Esophagus muscularis mucosa (tissue), 4 donors: ENCODE measurements around the gene DHRS12. TPM values are rescaled to one million over a fixed set of nuclear protein-coding genes. Genes with fewer than 3 reads are reported as not detected.

Experiments used
- DNase-seq: peaks from one replicate; pipeline ENCODE4 v3.0.0-alpha.2; 2017; ENCODE audit errors: extremely low spot score
- H3K27ac ChIP-seq, 4 donors: fragments of 200-600 bp; sonication (generic); replicated peaks in 1 of 4; 1 replicate in 3 of 4; 2 replicates in 1 of 4; pipeline ENCODE4 v1.5.1; 2016 to 2019; ENCODE audit warnings: mild to moderate bottlenecking in 1 of 4
- H3K27me3 ChIP-seq, 4 donors: fragments of 200-600 bp; sonication (generic); one replicate each; pipeline versions ENCODE4 v1.5.1 to v1.6.0; 2016 to 2019
- H3K36me3 ChIP-seq, 4 donors: fragments of 200-600 bp; sonication (generic); one replicate each; pipeline ENCODE4 v1.5.1; 2016 to 2019
- H3K4me1 ChIP-seq, 4 donors: fragments of 200-600 bp; sonication (generic); one replicate each; pipeline ENCODE4 v1.5.1; 2016 to 2019
- H3K4me3 ChIP-seq, 4 donors: fragments of 200-600 bp; sonication (generic); 1 replicate in 2 of 4; 2 replicates in 2 of 4; pipeline ENCODE4 v1.5.1; 2016 to 2019; ENCODE audit warnings: mild to moderate bottlenecking in 4 of 4, moderate library complexity in 1 of 4
- H3K9me3 ChIP-seq, 4 donors: fragments of 200-600 bp; sonication (generic); 1 replicate in 3 of 4; 2 replicates in 1 of 4; pipeline ENCODE4 v1.5.1; 2016 to 2019
- EP300 ChIP-seq: sonication (generic); formaldehyde crosslinking; IDR thresholded peaks from one replicate; pipeline ENCODE4 v1.6.1; 2017; ENCODE audit warnings: antibody characterized with exemption
- POLR2A ChIP-seq: fragments of 450-650 bp; IDR thresholded peaks from one replicate; pipeline ENCODE4 v1.6.1; 2017; ENCODE audit warnings: antibody characterized with exemption, moderate library complexity, mild to moderate bottlenecking, low read depth
- POLR2AphosphoS5 ChIP-seq, 2 donors: sonication (generic); formaldehyde crosslinking; IDR thresholded peaks; one replicate each; pipeline ENCODE4 v1.6.1; 2017; ENCODE audit warnings: antibody characterized with exemption in 2 of 2
- WGBS: methylation state at CpG from one replicate; pipeline ENCODE4 v1.1.5; 2018; 5-methylcytosine and 5-hydroxymethylcytosine counted together
- intact Hi-C: fragments of 100-400 bp; cut with DNase I; formaldehyde crosslinking; loops from one replicate; pipeline ENCODE4 v1.15.1; 2023
- total RNA-seq, 4 donors: library from RNA; depleted of rRNA; stranded (reverse); fragments of >200 nt; gene quantifications; one replicate each; pipeline versions ENCODE4 v1.1.0 to v1.2.1, GENCODE V29; 2016
- TF ChIP-seq, protein P1 (sequence below), 3 experiments: fragments of 200-600 bp in 2 of 3; fragments of 450-650 bp in 1 of 3; sonication (generic) in 2 of 3; IDR thresholded peaks; one replicate each; pipeline ENCODE4 v1.5.1; 2017 to 2019; ENCODE audit warnings: antibody characterized with exemption in 3 of 3, mild to moderate bottlenecking in 2 of 3, moderate library complexity in 1 of 3

The DHRS12 gene
- total RNA-seq, 4 donors from 2014 or later: 10.3 to 18.6 (median 14.9) TPM

DNA sequence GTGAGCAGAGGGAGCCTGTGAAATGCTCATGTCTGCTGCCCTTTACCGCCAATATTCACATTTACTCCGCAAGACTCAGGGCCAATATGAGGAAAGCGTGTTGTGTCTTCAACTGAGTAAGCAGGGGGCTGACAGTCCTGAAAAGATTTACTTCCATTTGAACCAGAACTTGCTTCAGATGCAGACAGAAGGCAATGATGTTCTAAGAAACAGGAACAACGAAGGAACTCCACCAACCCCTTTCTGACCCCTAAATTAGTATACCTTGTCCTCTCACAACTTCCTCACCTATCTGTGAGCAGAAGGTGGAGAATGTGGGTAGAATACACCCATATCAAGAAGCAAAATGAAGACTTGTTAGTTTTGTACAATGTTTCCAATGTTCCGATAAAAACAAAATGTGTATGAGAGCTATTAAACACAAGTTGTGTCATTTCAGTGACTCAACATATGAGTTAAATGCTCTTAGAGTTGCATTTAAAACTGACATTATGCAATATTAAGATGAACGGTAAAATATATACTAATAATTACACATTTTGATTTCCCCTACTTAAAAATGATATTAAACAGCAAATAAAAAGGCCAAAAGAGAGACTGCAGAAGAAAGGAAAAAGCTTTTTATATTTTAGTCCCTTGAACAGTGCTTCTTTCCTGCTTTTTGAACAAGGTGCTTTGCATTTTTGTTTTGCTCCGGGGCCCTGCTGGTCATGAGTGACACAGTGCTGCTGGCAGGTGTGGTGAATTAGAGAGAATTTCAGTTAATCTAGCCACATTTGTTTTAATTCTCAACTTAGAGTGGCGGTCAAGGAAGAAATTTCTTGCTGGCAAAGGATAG lies 25.0 kb upstream of the DHRS12 start:
- intact Hi-C loops: no loop called here
- Histone ChIP-seq H3K27me3 (no peaks in the 10 kb centered on the region), H3K27ac (no peak overlapping the region), H3K4me3 (no peak overlapping the region), H3K36me3 (no peaks in the 10 kb centered on the region), H3K4me1 (peaks cover 30 to 35% (median 32%) of the 10 kb centered on the region in 4 donors), H3K9me3 (no peaks in the 10 kb centered on the region)
- 87% methylated on average over 8 of the region's 8 CpGs for WGBS
- DNase-seq: no peak
- TF ChIP-seq EP300: no peak
- no peak for TF ChIP-seq POLR2AphosphoS5 (IDR thresholded peaks at IDR 0.05)
- TF ChIP-seq, protein P1, sequence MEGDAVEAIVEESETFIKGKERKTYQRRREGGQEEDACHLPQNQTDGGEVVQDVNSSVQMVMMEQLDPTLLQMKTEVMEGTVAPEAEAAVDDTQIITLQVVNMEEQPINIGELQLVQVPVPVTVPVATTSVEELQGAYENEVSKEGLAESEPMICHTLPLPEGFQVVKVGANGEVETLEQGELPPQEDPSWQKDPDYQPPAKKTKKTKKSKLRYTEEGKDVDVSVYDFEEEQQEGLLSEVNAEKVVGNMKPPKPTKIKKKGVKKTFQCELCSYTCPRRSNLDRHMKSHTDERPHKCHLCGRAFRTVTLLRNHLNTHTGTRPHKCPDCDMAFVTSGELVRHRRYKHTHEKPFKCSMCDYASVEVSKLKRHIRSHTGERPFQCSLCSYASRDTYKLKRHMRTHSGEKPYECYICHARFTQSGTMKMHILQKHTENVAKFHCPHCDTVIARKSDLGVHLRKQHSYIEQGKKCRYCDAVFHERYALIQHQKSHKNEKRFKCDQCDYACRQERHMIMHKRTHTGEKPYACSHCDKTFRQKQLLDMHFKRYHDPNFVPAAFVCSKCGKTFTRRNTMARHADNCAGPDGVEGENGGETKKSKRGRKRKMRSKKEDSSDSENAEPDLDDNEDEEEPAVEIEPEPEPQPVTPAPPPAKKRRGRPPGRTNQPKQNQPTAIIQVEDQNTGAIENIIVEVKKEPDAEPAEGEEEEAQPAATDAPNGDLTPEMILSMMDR (IDR thresholded peaks at IDR 0.05): no peak
- no peak for TF ChIP-seq POLR2A

DNA sequence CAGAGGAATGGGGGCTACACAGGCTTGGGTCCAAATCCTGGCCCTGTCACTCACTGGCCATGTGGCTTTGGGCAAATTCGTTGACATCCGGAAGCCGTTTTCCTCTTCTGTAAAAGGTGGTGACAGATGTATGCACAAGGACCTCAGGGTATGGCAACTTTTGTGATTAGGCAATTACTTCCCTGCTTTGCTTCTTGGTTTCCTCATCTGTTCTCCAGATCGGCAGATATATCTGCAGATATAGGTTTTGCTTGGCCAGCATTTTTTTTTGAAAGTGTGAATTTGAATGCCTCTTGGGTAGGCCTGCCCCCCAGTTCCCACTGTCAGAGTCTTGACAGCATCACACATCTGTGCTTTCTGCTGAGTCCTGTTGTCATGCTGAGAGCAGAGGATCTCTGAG lies 23.3 kb upstream of the DHRS12 start:
- peak overlapping the region in 1 of 4 donors; percentile 11 for H3K27ac ChIP-seq
- 78% methylated on average over 4 of the region's 4 CpGs for WGBS
- no peaks in the 10 kb centered on the region for H3K9me3 ChIP-seq
- intact Hi-C loops: no loop called here
- no peaks in the 10 kb centered on the region for H3K27me3 ChIP-seq
- H3K4me1 ChIP-seq: peaks cover 30 to 36% (median 32%) of the 10 kb centered on the region in 4 donors
- H3K36me3 ChIP-seq: no peaks in the 10 kb centered on the region
- no peak for DNase-seq
- TF ChIP-seq EP300: no peak
- TF ChIP-seq, protein P1 (IDR thresholded peaks at IDR 0.05): no peak
- no peak for TF ChIP-seq POLR2A
- no peak for TF ChIP-seq POLR2AphosphoS5 (IDR thresholded peaks at IDR 0.05)
- no peak overlapping the region for H3K4me3 ChIP-seq

DNA sequence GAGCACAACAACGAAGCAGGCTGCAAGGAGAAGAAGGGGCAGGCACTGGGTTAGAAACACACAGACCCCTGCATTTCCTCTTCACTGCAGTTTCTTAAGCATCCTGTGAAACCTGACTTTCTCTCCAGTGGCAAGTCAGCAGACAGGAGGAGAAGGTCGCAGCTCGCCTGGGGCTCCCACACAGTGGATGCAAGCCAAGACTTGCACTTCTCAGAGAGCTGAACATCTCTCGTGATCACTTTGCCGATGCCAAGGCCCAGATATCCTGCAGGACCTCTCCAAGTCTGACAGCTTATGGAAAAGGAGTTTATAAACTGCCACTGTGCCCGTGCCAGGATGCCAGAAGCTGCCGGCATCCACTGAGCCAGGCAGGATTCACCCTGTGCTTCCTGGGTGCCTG lies 22.6 kb upstream of the DHRS12 start:
- Histone ChIP-seq H3K4me1 (peaks cover 30 to 32% (median 31%) of the 10 kb centered on the region in 4 donors), H3K27me3 (no peaks in the 10 kb centered on the region), H3K4me3 (no peak overlapping the region), H3K36me3 (no peaks in the 10 kb centered on the region), H3K9me3 (no peaks in the 10 kb centered on the region), H3K27ac (peak overlapping the region in 1 of 4 donors; percentile 11)
- DNase-seq: no peak
- peak; percentile 10 to 23 for TF ChIP-seq POLR2AphosphoS5 (IDR thresholded peaks at IDR 0.05)
- TF ChIP-seq, protein P1 (IDR thresholded peaks at IDR 0.05): no peak
- WGBS: 23% methylated on average over 7 of the region's 7 CpGs
- intact Hi-C loops: no loop called here

DNA sequence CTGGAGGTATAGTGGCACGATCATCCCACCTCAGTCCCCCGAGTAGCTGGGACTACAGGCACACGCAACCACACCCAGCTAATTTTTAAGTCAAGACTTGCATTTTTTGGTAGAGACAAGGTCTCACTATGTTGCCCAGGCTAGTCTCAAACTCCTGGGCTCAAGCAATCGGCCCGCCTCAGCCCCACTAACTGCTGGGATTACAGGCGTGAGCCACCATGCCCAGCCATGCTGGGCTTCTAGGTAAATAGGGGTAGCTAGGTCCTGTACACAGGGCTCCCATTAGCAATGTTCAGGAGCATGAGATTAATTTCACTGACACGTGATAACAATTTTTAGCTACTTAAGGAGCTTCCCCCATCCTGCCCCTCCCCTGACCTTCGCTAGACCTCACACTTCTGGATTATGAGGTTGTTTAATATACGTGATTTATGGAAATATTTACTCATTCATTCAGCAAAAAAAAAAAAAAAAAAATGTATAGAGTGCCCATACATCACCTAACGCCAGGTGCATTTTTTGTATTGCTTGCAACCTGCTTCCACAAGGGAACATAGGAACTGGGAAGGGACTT lies 21.8 kb upstream of the DHRS12 start:
- intact Hi-C loops: no loop called here
- Histone ChIP-seq H3K4me1 (peaks cover 30 to 32% (median 31%) of the 10 kb centered on the region in 4 donors), H3K9me3 (no peaks in the 10 kb centered on the region), H3K36me3 (no peaks in the 10 kb centered on the region), H3K4me3 (no peak overlapping the region), H3K27me3 (no peaks in the 10 kb centered on the region), H3K27ac (peak overlapping the region in 2 of 4 donors; percentile 12 to 42)
- 83% methylated on average over 10 of the region's 10 CpGs for WGBS
- no peak for TF ChIP-seq POLR2A
- no peak for TF ChIP-seq POLR2AphosphoS5 (IDR thresholded peaks at IDR 0.05)
- TF ChIP-seq, protein P1 (IDR thresholded peaks at IDR 0.05): no peak
- no peak for TF ChIP-seq EP300
- no peak for DNase-seq
